HG02970 (cell line): ENCODE measurements around the gene KCNQ2.
"Not testable (repeated sequence)": the region's sequence is repeated elsewhere in the genome, so short reads cannot be mapped to it uniquely, and the experiment has no call there.

ENCODE experiments used
- ATAC-seq: cut with Tn5 transposase; IDR thresholded peaks from one replicate; pipeline ENCODE4 v1.9.1; 2021; ENCODE audit warnings: mild to moderate bottlenecking, moderate library complexity, moderate number of reproducible peaks; ENCODE audit not compliant: unreplicated experiment, low FRiP score

Gene KCNQ2

DNA sequence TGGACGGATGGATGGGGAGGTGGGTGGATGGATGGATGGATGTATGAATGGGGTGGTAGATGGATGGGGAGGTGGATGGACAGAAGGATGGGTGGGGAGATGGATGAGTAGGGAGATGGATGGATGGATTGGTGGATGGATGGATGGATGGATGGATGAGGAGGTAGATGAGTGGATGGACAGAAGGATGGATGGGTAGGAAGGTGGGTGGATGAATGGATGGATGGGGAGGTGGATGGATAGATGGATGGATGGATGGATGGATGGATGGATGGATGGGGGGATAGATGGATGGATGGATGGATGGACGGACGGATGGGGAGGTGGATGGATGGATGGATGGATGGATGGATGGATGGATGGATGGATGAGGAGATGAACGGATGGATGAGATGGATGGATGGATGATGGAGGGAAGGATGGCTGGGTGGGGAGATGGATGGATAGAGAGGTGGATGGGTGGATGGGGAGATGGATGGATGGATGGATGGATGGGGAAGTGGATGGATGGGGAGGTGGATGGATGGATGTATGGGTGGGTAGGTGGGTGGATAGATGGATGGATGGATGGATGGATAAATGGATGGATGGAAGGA, 19.3 kb upstream of the KCNQ2 start:
- no peak for ATAC-seq

GRCh38 chr20:63491078-63491477, 18.6 kb upstream of the KCNQ2 start:
- no peak for ATAC-seq

DNA sequence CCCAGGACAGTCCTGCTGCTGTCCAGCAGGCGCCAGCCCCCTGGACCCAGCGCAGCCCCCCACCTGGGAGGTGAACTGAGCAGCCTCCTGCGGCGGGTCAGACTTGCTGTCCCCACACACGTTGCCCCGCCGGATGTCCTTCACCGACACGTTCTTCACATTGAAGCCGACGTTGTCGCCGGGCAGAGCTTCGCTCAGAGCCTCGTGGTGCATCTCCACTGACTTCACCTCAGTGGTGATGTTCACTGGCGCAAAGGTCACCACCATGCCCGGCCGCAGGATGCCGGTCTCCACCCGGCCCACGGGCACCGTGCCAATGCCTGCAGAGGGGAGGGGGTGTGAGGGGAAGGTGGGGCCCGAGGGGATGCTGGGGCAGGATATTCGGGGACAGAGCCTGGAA, 18.0 kb upstream of the KCNQ2 start:
- no peak for ATAC-seq

GRCh38 chr20:63488315-63489251, 16.1 kb upstream of the KCNQ2 start:
- ATAC-seq, result no peak

DNA sequence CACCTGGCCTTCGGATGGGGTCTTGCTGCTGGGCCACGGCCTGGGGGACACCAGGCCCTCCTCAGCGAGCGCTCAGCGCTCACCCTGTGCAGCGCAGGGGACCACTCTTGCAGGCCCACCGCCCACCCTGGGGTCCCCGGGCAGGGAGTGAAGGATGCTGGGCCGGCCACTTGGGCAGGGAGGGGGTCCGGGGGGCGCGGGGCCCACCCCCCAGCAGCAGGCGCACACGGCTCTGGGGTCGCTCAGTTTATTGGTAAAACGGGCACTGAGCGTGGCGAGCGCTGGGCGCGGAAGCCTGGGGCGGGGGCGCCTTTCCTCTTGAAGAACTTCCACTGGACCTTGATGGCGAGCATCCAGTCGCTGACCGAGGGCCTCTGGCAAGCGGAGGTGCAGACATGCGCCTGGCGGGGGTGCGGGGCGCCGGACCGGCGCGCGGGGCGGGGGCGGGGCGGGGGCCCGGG, 15.4 kb upstream of the KCNQ2 start:
- no peak for ATAC-seq

GRCh38 chr20:63487116-63487764, 14.8 kb upstream of the KCNQ2 start:
- no peak for ATAC-seq

- no peak for ATAC-seq
These were observed 13.9 kb upstream of the KCNQ2 start for GRCh38 chr20:63486300-63486855.

- no peak for ATAC-seq
These were observed 12.4 kb upstream of the KCNQ2 start for GRCh38 chr20:63484651-63485403.

DNA sequence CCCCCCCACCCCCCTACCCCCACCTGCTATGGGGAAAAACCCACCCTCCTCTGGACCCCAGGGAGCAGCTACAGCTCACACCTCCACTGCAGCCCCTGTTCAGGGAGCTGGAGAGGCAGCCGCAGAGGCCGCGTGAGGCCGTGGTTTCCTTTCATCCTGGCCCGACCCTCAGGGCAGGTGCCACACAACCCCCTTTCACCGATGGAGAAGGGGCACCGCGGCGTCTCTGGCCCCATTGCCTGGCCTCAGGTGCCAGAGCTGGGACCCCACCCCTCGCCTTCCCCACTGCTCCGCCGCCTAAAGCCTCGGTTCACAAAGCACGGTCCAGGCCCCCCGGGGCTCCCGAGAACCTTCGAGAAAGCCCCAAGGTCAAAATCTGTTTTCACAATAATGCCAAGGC, 11.8 kb upstream of the KCNQ2 start:
- ATAC-seq, result no peak

DNA sequence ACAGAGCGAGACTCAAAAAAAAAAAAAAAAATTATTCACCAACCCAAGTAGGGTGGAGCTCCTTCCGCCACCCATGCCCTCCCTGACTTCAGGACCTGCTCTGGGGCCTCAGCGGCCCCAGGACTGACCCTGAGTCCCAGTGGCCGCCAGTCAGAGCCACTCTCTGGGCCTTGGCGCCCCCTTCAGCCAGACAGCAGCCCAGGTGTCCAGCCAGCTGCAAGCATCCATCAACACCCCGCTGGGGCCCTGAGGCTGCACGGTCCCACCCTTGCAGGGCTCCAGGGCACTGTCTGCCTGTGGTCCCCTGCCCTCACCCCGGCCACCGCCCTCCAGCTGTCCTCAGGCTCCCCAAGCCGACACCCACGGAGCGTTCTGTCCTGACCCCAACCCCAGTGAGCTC, 11.4 kb upstream of the KCNQ2 start:
- ATAC-seq, result no peak

GRCh38 chr20:63482021-63482587, 9.6 kb upstream of the KCNQ2 start:
- ATAC-seq, result no peak

GRCh38 chr20:63481503-63481902, 9.0 kb upstream of the KCNQ2 start:
- no peak for ATAC-seq

DNA sequence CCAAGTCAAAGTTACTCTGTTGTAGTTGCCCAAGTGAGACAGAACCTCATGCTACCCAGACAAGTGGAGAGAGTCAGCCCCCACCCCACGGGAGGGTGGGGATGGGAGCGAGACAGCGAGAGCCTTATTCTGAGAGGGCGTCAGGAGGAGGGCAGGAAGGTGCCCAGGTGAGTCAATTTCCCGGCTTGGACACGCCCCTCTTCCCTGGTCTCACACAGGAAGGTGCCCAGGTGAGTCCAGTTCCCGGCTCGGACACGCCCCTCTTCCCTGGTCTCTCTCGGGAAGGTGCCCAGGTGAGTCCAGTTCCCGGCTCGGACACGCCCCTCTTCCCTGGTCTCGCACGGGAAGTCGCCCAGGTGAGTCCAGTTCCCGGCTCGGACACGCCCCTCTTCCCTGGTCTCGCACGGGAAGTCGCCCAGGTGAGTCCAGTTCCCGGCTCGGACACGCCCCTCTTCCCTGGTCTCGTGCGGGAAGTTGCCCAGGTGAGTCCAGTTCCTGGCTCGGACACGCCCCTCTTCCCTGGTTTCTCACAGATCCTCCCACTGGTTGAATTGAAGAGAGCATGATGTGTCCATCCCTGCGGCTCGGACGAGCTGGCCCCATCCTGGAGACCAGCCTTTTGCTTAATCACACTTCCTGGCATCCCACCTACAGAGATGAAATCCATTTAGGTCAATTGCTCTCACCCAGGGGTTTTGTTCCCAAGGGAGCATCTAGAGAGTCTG, 7.4 kb upstream of the KCNQ2 start:
- ATAC-seq, result not testable (repeated sequence)

DNA sequence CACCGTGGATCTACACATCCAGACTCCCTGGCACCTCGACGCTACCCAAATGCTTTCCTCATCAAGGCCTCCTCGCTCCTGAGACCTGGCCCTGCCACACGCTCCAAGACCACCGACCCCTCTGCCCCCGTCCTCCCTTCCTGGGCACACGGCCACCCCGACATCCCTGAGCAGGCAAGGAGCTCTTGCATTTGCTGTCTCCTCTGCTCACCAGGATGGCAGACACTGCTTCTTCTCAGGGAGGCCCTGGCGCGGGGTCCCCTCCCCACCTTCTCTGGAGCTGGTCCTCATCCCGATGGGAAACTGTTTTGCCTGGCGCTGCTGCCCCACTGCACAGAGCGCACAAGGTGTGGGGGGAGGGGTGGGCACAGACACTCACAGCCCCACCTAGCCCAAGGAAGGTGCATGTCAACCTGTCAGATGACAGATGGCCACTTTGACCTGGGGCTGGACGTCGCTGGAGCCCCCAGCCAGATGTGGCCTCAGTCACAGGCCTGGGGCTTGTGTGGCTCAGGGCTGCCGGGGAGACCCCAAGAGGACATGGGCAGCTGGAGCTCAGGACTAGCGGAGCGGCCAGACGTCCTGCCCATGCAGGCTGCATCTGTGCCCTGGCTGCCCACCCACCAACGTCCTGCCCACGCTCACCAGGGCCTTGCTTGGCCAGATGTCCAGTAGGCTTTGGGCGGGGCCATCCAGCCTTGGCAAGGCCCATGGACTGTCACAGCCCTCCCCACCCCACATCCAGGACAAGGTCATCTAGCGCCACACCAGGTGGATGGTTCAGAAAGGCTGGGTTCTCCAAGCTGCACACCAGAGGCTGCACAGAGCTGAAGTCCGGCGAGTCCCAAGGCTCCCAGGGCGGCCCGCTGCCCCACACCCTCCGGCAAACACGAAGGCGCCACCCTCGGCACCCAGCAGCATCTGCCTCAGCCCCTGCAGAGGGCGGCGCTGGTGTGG, 6.2 kb upstream of the KCNQ2 start:
- ATAC-seq, result no peak

DNA sequence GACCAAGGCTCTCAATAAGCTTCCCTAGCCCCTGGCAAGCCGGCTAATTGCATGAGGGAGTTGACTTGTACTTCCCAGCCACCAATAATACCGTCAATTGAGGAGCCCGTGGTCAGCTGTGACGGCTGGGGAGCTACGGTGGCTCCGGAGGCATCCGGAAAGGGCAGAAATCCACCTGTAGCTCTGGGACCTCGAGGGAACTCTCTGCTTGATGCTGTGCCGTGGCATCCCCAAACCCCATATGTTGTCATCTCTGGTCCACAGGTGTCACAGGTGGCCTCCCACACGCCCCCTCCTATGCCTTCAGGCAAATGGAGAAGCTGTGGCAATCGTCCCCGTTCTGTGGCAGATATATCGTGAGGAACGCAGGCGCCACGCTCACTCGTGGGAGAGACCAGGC, 5.5 kb upstream of the KCNQ2 start:
- no peak for ATAC-seq

GRCh38 chr20:63477061-63477616, 4.7 kb upstream of the KCNQ2 start:
- no peak for ATAC-seq

GRCh38 chr20:63475209-63475608, 2.8 kb upstream of the KCNQ2 start:
- no peak for ATAC-seq
